ENCODE results near the gene NIPSNAP2.

- TF ChIP-seq POLR2A (IDR thresholded peaks at IDR 0.05): no peak
- TF ChIP-seq, protein P1, sequence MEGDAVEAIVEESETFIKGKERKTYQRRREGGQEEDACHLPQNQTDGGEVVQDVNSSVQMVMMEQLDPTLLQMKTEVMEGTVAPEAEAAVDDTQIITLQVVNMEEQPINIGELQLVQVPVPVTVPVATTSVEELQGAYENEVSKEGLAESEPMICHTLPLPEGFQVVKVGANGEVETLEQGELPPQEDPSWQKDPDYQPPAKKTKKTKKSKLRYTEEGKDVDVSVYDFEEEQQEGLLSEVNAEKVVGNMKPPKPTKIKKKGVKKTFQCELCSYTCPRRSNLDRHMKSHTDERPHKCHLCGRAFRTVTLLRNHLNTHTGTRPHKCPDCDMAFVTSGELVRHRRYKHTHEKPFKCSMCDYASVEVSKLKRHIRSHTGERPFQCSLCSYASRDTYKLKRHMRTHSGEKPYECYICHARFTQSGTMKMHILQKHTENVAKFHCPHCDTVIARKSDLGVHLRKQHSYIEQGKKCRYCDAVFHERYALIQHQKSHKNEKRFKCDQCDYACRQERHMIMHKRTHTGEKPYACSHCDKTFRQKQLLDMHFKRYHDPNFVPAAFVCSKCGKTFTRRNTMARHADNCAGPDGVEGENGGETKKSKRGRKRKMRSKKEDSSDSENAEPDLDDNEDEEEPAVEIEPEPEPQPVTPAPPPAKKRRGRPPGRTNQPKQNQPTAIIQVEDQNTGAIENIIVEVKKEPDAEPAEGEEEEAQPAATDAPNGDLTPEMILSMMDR (IDR thresholded peaks at IDR 0.05): no peak
These were observed 24.8 kb upstream of the NIPSNAP2 start for GRCh38 chr7:55939514-55940123.
